Anterior cingulate cortex (tissue), 58 donors: ENCODE data around the gene IGDCC3.
"Not testable (repeated sequence)": the region's sequence is repeated elsewhere in the genome, so short reads cannot be mapped to it uniquely, and the experiment has no call there.

ENCODE experiments used
- DNase-seq, 58 donors: peaks; one replicate each; lab custom pipeline; 2025; lab: John Stamatoyannopoulos, UW

IGDCC3 gene

GRCh38 chr15:65374334-65374733 is 3.5 kb downstream of the IGDCC3 start:
- no peak for DNase-seq

GRCh38 chr15:65373163-65373651 is 4.6 kb downstream of the IGDCC3 start:
- DNase-seq, result no peak

DNA sequence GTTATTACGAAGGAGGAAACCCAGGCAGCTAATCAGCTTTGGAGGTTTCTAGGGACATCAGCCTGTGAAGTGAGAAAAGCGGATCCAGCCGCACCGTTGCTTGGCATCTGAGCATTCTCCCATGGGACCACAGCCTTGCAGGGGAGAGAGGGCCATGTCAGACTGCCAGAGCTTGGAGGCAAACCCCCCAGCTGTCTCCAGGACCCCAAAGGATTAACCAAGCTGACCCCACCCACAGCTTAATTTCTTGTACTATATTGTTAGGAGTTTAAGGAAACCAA is 5.1 kb downstream of the IGDCC3 start:
- no peak for DNase-seq

GRCh38 chr15:65371976-65372786 is 5.6 kb downstream of the IGDCC3 start:
- DNase-seq, result no peak

DNA sequence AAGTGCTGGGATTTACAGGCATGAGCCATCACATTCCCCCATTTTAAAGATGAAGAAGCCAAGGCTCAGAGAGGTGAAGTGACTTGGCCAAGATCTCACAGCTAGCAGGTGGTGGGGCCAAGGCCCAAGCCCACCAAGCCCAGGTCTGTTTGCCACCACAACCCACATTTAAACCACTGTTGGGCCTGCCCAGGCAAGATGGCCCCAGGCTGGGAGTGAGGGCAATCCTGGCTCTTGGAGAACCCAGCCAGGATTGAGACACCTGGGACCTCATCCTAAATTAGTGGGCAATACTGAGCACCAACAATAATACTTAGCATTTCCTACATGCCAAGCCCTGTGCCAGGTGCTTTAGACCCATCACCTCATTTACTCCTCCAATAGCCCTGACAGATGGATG is 6.9 kb downstream of the IGDCC3 start:
- DNase-seq, result no peak

DNA sequence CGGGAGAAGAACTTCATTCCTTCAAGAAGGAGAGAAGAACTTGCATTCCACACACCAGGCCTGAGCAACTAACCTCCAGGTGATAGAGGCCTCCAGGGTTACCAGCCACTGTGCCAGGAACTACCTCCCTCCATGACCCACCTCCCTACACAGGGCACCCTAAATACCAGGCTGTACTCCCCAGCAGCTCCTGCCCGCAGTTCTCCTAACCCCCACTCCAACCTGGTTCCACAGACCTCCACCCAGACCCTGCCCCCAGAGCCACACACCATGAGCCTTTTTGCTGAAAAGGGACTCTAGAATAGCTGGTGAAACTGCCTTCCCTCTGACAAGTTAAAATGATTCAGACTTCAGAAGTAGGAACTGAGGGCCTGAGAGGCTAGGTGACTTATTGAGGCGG is 8.2 kb downstream of the IGDCC3 start:
- no peak for DNase-seq

DNA sequence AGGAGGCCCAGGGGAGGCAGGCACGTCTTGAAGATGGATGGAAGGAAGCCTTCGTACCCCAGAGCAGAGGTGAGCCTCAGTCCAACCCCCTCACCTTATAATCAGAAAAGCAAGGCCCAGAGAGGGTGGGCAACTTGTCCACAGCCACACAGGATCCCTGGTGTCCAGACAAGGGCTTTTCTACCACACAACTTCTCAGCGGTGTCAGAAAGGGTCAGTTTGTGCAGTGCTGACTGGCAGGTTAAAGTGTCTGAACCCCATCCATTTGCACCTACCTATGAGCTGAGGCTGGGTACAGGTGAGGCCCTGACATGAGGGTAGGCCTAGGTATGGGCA is 8.6 kb downstream of the IGDCC3 start:
- DNase-seq, result no peak

GRCh38 chr15:65368302-65369211 is 9.2 kb downstream of the IGDCC3 start:
- peak in 44 of 58 donors; percentile 3 to 77 (median 37) for DNase-seq

- no peak for DNase-seq
Observed at GRCh38 chr15:65366122-65366892, 11.5 kb downstream of the IGDCC3 start.

DNA sequence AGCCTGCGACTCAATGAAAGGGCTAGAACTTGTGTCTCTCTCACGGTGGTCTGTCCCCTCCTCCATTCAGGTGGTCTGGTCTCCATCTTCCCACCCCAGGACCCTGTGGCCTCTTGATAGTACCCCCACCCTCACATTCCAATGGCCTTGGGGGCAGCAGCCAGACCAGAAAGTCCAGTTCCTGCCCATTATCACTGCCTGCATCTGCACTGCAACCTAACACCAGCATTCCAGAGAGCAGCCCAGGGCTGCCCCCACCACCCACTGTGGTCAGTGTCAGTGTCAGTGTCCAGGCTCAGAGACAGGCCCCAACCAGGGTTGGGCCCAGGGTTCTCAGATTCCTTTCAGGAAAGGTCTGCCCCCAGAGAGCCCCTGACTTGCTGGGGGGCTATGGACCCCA is 12.6 kb downstream of the IGDCC3 start:
- no peak for DNase-seq

GRCh38 chr15:65363766-65364165 is 14.0 kb downstream of the IGDCC3 start:
- no peak for DNase-seq

- no peak for DNase-seq
Observed at GRCh38 chr15:65363306-65363705, 14.5 kb downstream of the IGDCC3 start.

DNA sequence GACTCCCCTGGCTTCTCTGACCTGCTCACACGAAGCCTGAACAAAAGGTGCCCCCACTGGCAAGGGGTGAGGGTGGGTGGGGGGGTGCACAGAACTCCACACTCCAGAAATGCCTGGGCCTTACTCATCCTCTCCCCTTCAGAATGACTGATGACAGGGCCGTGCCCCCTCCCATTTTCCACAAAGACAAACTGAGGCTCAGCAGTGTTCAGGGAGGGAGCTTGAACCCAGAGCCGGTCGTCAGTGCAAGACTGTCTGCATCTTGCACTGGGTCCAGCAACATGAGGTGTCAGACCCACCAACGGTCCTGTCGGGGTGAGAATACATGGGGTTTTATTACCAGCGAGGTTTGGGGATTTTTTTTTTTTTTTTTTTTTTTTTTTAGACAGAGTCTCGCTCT is 15.3 kb downstream of the IGDCC3 start:
- DNase-seq, result no peak

DNA sequence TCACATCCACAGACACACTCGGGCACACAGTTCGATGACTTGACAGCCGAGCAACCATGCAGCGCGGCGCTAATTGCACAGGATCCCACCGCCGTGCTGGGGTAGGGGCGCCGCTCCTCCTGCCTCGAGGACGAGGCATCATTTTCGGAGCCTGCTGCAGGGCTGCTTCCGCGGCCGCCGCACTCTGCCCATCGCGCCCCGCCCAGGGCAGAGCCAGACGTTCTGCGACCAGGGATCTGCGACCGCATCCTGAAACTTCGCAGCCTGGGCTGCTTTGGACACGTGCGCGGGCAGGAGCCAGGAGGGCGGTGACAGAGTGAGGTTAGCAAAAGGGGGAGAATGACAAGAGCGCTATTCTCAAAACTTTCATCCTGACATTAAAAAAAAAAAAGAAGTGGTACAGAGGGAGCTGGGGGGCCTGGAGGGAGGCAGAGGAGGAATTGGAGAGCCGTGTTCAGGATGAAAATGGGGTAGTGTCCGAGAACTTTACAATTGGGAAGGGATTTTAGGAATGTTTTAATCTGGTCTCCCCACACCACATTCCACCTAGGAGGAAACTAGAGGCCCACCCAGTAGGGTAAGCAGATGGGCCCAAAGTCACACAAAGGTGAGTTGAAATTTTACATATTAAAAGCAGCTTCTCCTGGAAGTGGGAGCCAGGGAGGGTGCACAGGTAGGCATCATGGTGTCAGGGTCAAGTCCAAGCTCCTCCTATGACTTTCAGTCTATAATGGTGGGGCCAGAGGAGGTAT is 15.9 kb downstream of the IGDCC3 start:
- no peak for DNase-seq

- no peak for DNase-seq
Observed at GRCh38 chr15:65360506-65360905, 17.3 kb downstream of the IGDCC3 start.

DNA sequence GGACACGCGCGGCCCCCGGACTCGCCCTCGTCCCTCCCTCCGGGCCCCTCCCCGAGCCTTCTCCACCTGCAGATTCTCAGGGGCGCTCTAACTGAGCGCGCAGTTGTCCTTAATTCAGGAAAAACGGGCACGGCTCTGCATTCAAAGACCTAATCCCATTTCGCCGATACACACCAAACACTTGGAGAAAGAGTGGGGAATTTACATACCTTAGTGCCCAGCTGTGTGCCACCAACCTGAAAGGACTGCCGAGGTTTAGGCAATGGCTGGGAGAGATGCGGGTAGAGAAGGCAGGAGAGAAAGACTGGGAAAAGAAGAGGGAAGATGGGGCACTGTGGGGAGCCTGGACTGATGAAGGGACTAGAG is 21.8 kb downstream of the IGDCC3 start:
- DNase-seq, result peak in 3 of 58 donors; percentile 20 to 42 (median 36)

GRCh38 chr15:65355173-65355987 is 22.4 kb downstream of the IGDCC3 start:
- peak in 52 of 58 donors; percentile 14 to 89 (median 62) for DNase-seq

- peak in 8 of 58 donors; percentile 16 to 57 (median 32) for DNase-seq
Observed at GRCh38 chr15:65354835-65355172, 23.0 kb downstream of the IGDCC3 start.

DNA sequence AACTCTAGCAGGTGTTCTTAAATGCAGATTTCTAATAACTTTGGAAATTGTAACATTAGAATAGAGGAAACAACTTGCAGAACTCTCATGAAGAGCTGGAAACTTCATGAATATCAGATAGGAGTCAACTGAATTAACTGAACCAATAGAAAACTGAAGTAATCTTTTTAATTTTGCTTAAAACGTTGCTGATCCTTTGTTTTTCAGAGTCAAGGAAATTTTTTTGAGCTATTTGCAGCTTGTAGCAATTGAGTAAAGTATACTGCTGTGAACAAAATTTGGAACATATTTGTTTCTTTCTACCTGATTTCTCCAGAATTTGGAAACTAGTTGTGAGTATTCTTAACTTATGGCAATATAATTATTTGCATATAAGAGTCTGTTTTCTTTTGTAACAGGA is 25.8 kb downstream of the IGDCC3 start:
- not testable (repeated sequence) for DNase-seq
